GM12878 (cell line): ENCODE results near the gene ADIG. TPM values are rescaled to one million over a fixed set of nuclear protein-coding genes. Genes with fewer than 3 reads are reported as not detected.

ENCODE experiments used
- ATAC-seq: fragments of 200-7000 bp; cut with Tn5 transposase; 3 replicates; pipeline ENCODE4 v1.9.1; 2020; ENCODE audit warnings: mild to moderate bottlenecking, moderate library complexity
- BruUV-seq: library from RNA; stranded (reverse); fragments of 400-500 nt; replicated peaks from 2 replicates; lab custom pipeline; 2021; lab: Mats Ljungman, UMichigan
- CTCF ChIA-PET: fragments of 300-600 bp; sonication (Branson Sonifier 250); formaldehyde crosslinking; extraction: SDS; loops from one replicate; lab custom pipeline; 2021; ENCODE audit warnings: inconsistent platforms; lab: Yijun Ruan, JAX
- POLR2A ChIA-PET: fragments of 350-600 bp; formaldehyde crosslinking; extraction: SDS; loops from one replicate; lab custom pipeline; 2021; ENCODE audit warnings: inconsistent platforms; lab: Charles Lee
- RAD21 ChIA-PET: fragments of 300-600 bp; sonication (Branson Sonifier 250); formaldehyde crosslinking; loops from one replicate; lab custom pipeline; 2023; ENCODE audit warnings: antibody characterized with exemption; ENCODE audit not compliant: unreplicated experiment; lab: Charles Lee
- SMC1A ChIA-PET: fragments of 300-600 bp; sonication (Branson Sonifier 250); formaldehyde crosslinking; loops from one replicate; lab custom pipeline; 2023; ENCODE audit not compliant: unreplicated experiment, uncharacterized antibody; lab: Charles Lee
- DNase-seq: peaks from one replicate; pipeline ENCODE4 v3.0.0-alpha.2; 2011; ENCODE audit warnings: low read depth, low spot score
- FAIRE-seq: peaks from 3 replicates; lab custom pipeline; 2011; peaks lifted over from hg19 to GRCh38; lab: Jason Lieb, UNC
- H2AFZ ChIP-seq: 2 replicates; pipeline ENCODE4 v1.6.0; 2011; ENCODE audit warnings: low read depth, low read length, control low read depth; ENCODE audit not compliant: control insufficient read depth
- H3K27ac ChIP-seq: 2 replicates; pipeline ENCODE4 v1.5.1; 2011; ENCODE audit warnings: control low read depth; ENCODE audit not compliant: control insufficient read depth, insufficient read depth
- H3K27me3 ChIP-seq, 2 experiments: replicated peaks in 1 of 2; 2 replicates each; pipeline versions ENCODE4 v1.6.0 to v1.6.1; 2011; ENCODE audit warnings: low read length in 1 of 2; ENCODE audit not compliant: control insufficient read depth in 2 of 2, insufficient read depth in 2 of 2
- H3K36me3 ChIP-seq, 2 experiments: 2 replicates each; pipeline ENCODE4 v1.5.1; 2011; ENCODE audit warnings: low read length in 1 of 2; ENCODE audit not compliant: control insufficient read depth in 2 of 2, insufficient read depth in 2 of 2
- H3K4me1 ChIP-seq: 2 replicates; pipeline ENCODE4 v1.6.1; 2011; ENCODE audit warnings: mild to moderate bottlenecking, low read length, moderate library complexity, mixed read lengths; ENCODE audit not compliant: control insufficient read depth, insufficient read depth
- H3K4me2 ChIP-seq: 2 replicates; pipeline ENCODE4 v1.6.0; 2011; ENCODE audit warnings: control low read depth; ENCODE audit not compliant: control insufficient read depth, insufficient read depth
- H3K4me3 ChIP-seq: fragments of 200-600 bp; sonication (generic); 2 replicates; pipeline ENCODE4 v1.5.1; 2016
- H3K79me2 ChIP-seq: 2 replicates; pipeline ENCODE4 v1.6.0; 2011; ENCODE audit warnings: low read length; ENCODE audit not compliant: control insufficient read depth, insufficient read depth
- H3K9ac ChIP-seq: 2 replicates; pipeline ENCODE4 v1.8.0; 2011; ENCODE audit warnings: low read length, control low read depth, mixed read lengths; ENCODE audit not compliant: control insufficient read depth, insufficient read depth
- H3K9me3 ChIP-seq: replicated peaks from 3 replicates; pipeline ENCODE4 v1.5.1; 2011; ENCODE audit warnings: mild to moderate bottlenecking, low read length; ENCODE audit not compliant: control insufficient read depth, insufficient read depth
- H4K20me1 ChIP-seq: 2 replicates; pipeline ENCODE4 v1.6.0; 2011; ENCODE audit not compliant: control insufficient read depth, insufficient read depth
- BACH1 ChIP-seq: fragments of 450-650 bp; IDR thresholded peaks from 2 replicates; pipeline ENCODE4 v1.6.1; 2017; ENCODE audit warnings: mild to moderate bottlenecking, borderline replicate concordance
- BCL11A ChIP-seq: IDR thresholded peaks from 2 replicates; pipeline ENCODE4 v1.6.1; 2011; ENCODE audit warnings: low read depth, low read length
- E2F8 ChIP-seq: fragments of 450-650 bp; IDR thresholded peaks from 2 replicates; pipeline ENCODE4 v1.6.1; 2018; ENCODE audit warnings: mild to moderate bottlenecking, low read depth, moderate library complexity; ENCODE audit not compliant: partially characterized antibody
- E4F1 ChIP-seq: fragments of 450-650 bp; IDR thresholded peaks from 2 replicates; pipeline ENCODE4 v1.6.1; 2018; ENCODE audit warnings: borderline replicate concordance, mild to moderate bottlenecking; ENCODE audit not compliant: partially characterized antibody
- JUND ChIP-seq: IDR thresholded peaks from 2 replicates; pipeline ENCODE4 v1.6.1; 2012; ENCODE audit warnings: low read depth, mild to moderate bottlenecking, low read length, improper control_type of control experiment, moderate library complexity
- LARP7 ChIP-seq: fragments of 450-650 bp; IDR thresholded peaks from 2 replicates; pipeline ENCODE4 v1.6.1; 2017; ENCODE audit warnings: mild to moderate bottlenecking
- RBBP5 ChIP-seq: fragments of 200-600 bp; sonication (generic); conservative IDR thresholded peaks from 2 replicates; pipeline ENCODE4 v1.6.1; 2016
- RFX5 ChIP-seq: IDR thresholded peaks from 2 replicates; pipeline ENCODE4 v1.6.1; 2011; ENCODE audit warnings: low read depth, low read length, improper control_type of control experiment
- SPI1 ChIP-seq: IDR thresholded peaks from 2 replicates; pipeline ENCODE4 v1.6.1; 2011; ENCODE audit warnings: low read depth, mild to moderate bottlenecking, low read length, moderate library complexity, borderline replicate concordance; ENCODE audit not compliant: insufficient read depth
- TCF12 ChIP-seq: IDR thresholded peaks from 2 replicates; pipeline ENCODE4 v1.6.1; 2011; ENCODE audit warnings: low read depth, mild to moderate bottlenecking, low read length
- WGBS: methylation state at CpG from one replicate; pipeline ENCODE4 v1.1.6; 2016; ENCODE audit warnings: low lambda C conversion rate; ENCODE audit not compliant: insufficient replicate concordance, insufficient coverage; ENCODE audit errors: missing lambda C conversion rate; 5-methylcytosine and 5-hydroxymethylcytosine counted together
- in situ Hi-C: fragments of 300-500 bp; cut with MboI; formaldehyde crosslinking; loops from 9 replicates; pipeline ENCODE4 v1.14.3; 2018; ENCODE audit warnings: mixed read lengths
- intact Hi-C: fragments of 100-400 bp; cut with micrococcal nuclease; formaldehyde crosslinking; loops from one replicate; pipeline ENCODE4 v1.14.2; 2022; ENCODE audit not compliant: unreplicated experiment
- polyA plus RNA-seq, 11 experiments: library from polyadenylated mRNA; depleted of rRNA in 4 of 11; unstranded in 6 of 11; stranded (reverse) in 5 of 11; fragments of >200 nt; fragmentation: Nextera tagmentation in 4 of 11; fragmentation: Illumina TruSeq in 1 of 11; extraction: Ambion mirVana in 4 of 11; extraction: Trizol in 1 of 11; gene quantifications; 1 replicate in 1 of 11; 2 replicates in 10 of 11; pipeline versions ENCODE4 v1.2.1 to v1.2.3, GENCODE V29; 2011 to 2016; ENCODE audit warnings: inconsistent platforms in 2 of 11, missing spikeins in 2 of 11, low read depth in 1 of 11
- total RNA-seq, 4 experiments: library from RNA; depleted of rRNA in 3 of 4; stranded (reverse); fragments of >200 nt in 3 of 4; fragmentation: Illumina TruSeq in 1 of 4; extraction: Trizol in 1 of 4; gene quantifications; 2 replicates each; pipeline versions ENCODE4 v1.2.1 to v1.2.3, GENCODE V29; 2013 to 2021
- TF ChIP-seq, protein P1 (sequence below): fragments of 150-350 bp; IDR thresholded peaks from 2 replicates; pipeline ENCODE4 v1.6.1; 2014; ENCODE audit warnings: mild to moderate bottlenecking, low read depth, low read length

Gene ADIG
- total and polyA plus RNA-seq, 10 of the 15 experiments (the other 5 are each of a cell fraction or from before 2014, with no cell fraction given): not detected

- no peak overlapping the region for H3K4me3 ChIP-seq
- intact Hi-C loops: no loop called here
- H4K20me1 ChIP-seq: no peaks in the 10 kb centered on the region
- no peaks in the 10 kb centered on the region for H3K9me3 ChIP-seq
- BruUV-seq: no TSS peak
- H3K27ac ChIP-seq: no peak overlapping the region
- no peak overlapping the region for H3K9ac ChIP-seq
- no peaks in the 10 kb centered on the region for H3K4me1 ChIP-seq
- no peak overlapping the region for H2AFZ ChIP-seq
- ChIA-PET SMC1A (interaction anchor here (0.7 kb wide), 1 partner anchor 17 kb away, joined by 3 read pairs; the partner anchor contains the start of gene ADIG), CTCF (no interaction called here), POLR2A (no interaction called here), RAD21 (no interaction called here)
- no peak for ATAC-seq
- TF ChIP-seq BACH1: no peak
- no peak for TF ChIP-seq TCF12
- TF ChIP-seq E4F1: peak; percentile 19
- TF ChIP-seq LARP7: no peak
- H3K4me2 ChIP-seq: no peak overlapping the region
- in situ Hi-C loops: no loop called here
- no peak for FAIRE-seq
- 88% methylated on average over 1 of the region's 1 CpG for WGBS
- peaks cover 0 to 5% of the 10 kb centered on the region in 2 experiments; a peak in 3 of 4 replicates for H3K36me3 ChIP-seq
- no peaks in the 10 kb centered on the region for H3K27me3 ChIP-seq
- H3K79me2 ChIP-seq: no peaks in the 10 kb centered on the region
- DNase-seq: no peak
These were observed 16.3 kb upstream of the ADIG start for GRCh38 chr20:38564680-38565079.

DNA sequence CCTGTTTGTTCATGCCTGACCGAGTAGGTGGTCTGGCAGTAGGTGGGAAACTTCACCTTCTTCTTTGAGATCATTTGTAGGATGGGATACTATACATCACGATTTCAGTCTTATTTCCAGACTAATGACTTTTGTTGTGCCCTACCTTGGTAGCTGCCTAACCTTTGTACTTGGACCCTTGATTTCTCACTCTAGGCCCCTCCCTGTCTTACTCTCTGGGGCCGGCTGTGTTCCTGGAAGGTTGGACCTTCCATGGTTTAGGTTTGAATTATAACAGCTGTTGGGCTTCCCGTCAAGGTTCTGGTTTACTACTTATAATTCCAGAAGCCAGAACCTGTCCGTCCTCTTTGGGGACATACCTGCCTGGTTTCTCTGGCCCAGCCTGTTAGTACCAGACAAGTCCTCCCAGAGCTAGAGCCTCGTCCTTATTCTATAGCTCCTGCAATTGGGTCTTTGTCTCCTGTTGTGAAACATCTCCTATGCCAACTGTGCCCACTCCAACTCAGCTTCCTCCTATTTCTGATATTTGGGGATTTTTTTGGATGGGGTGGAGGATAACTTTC, 14.9 kb upstream of the ADIG start:
- FAIRE-seq (no peak), ATAC-seq (no peak), DNase-seq (no peak)
- CTCF ChIA-PET: interaction anchor here (0.9 kb wide), 1 partner anchor 12 kb away, joined by 3 read pairs; no protein-coding TSS in a partner anchor
- no peak overlapping the region for H3K27ac ChIP-seq
- no peak overlapping the region for H3K9ac ChIP-seq
- SMC1A ChIA-PET: no interaction called here
- H4K20me1 ChIP-seq: no peaks in the 10 kb centered on the region
- BruUV-seq: no TSS peak
- WGBS: 96% methylated on average over 6 of the region's 6 CpGs
- no peaks in the 10 kb centered on the region for H3K4me1 ChIP-seq
- peaks cover 0 to 5% of the 10 kb centered on the region in 2 experiments; a peak in 3 of 4 replicates for H3K36me3 ChIP-seq
- H3K4me3 ChIP-seq: no peak overlapping the region
- no peak overlapping the region for H3K4me2 ChIP-seq
- intact Hi-C loops: no loop called here
- in situ Hi-C loops: no loop called here
- no peak overlapping the region for H2AFZ ChIP-seq
- H3K9me3 ChIP-seq: no peaks in the 10 kb centered on the region
- no peaks in the 10 kb centered on the region for H3K79me2 ChIP-seq
- no peaks in the 10 kb centered on the region for H3K27me3 ChIP-seq
- RAD21 ChIA-PET: no interaction called here
- POLR2A ChIA-PET: no interaction called here
- TF ChIP-seq RBBP5 (no peak), E2F8 (no peak), JUND (no peak), SPI1 (no peak), RFX5 (no peak), BCL11A (no peak)
- TF ChIP-seq, protein P1, sequence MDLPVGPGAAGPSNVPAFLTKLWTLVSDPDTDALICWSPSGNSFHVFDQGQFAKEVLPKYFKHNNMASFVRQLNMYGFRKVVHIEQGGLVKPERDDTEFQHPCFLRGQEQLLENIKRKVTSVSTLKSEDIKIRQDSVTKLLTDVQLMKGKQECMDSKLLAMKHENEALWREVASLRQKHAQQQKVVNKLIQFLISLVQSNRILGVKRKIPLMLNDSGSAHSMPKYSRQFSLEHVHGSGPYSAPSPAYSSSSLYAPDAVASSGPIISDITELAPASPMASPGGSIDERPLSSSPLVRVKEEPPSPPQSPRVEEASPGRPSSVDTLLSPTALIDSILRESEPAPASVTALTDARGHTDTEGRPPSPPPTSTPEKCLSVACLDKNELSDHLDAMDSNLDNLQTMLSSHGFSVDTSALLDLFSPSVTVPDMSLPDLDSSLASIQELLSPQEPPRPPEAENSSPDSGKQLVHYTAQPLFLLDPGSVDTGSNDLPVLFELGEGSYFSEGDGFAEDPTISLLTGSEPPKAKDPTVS: no peak
